KMS-11 (cell line): Measurements from ENCODE around the gene RNF41.
A peak's percentile ranks its signal among the peaks of the same experiment; 100 is the strongest.

Experiments
- H2AFZ ChIP-seq: fragments of 200-600 bp; sonication (generic); 2 replicates; pipeline ENCODE4 v1.6.1; 2016; ENCODE audit warnings: antibody characterized with exemption, mixed run types, low read depth
- H3K27ac ChIP-seq: fragments of 200-600 bp; sonication (generic); 2 replicates; pipeline ENCODE4 v1.6.1; 2016; ENCODE audit warnings: mild to moderate bottlenecking, mixed run types
- H3K27me3 ChIP-seq: fragments of 200-600 bp; sonication (generic); 2 replicates; pipeline ENCODE4 v1.6.1; 2017; ENCODE audit warnings: mild to moderate bottlenecking, low read depth, mixed run types, moderate library complexity; ENCODE audit not compliant: insufficient read depth
- H3K36me3 ChIP-seq: fragments of 200-600 bp; sonication (generic); 2 replicates; pipeline ENCODE4 v1.6.1; 2017; ENCODE audit warnings: mild to moderate bottlenecking, mixed run types; ENCODE audit not compliant: insufficient read depth
- H3K4me1 ChIP-seq: fragments of 200-600 bp; sonication (generic); 2 replicates; pipeline ENCODE4 v1.6.1; 2016; ENCODE audit warnings: mild to moderate bottlenecking, low read depth, mixed run types; ENCODE audit not compliant: poor library complexity, severe bottlenecking
- H3K4me2 ChIP-seq: fragments of 200-600 bp; sonication (generic); 2 replicates; pipeline ENCODE4 v1.7.0; 2016; ENCODE audit warnings: mild to moderate bottlenecking, mixed run types
- H3K4me3 ChIP-seq: fragments of 200-600 bp; sonication (generic); IDR thresholded peaks from 2 replicates; pipeline ENCODE4 v1.6.1; 2017; ENCODE audit warnings: low read depth, low read length, mixed read lengths; ENCODE audit not compliant: insufficient read depth
- H3K79me2 ChIP-seq: fragments of 200-600 bp; sonication (generic); 2 replicates; pipeline ENCODE4 v1.6.1; 2016; ENCODE audit warnings: low read depth, mixed run types; ENCODE audit not compliant: insufficient read depth
- H3K9ac ChIP-seq: fragments of 200-600 bp; sonication (generic); 2 replicates; pipeline ENCODE4 v1.6.1; 2016; ENCODE audit warnings: mild to moderate bottlenecking, mixed run types
- H4K20me1 ChIP-seq: fragments of 200-600 bp; sonication (generic); 2 replicates; pipeline ENCODE4 v1.6.1; 2016; ENCODE audit warnings: mild to moderate bottlenecking, mixed run types; ENCODE audit not compliant: insufficient read depth
- TF ChIP-seq, protein P1 (sequence below): fragments of 200-600 bp; sonication (generic); conservative IDR thresholded peaks from 2 replicates; pipeline ENCODE4 v1.6.1; 2017; ENCODE audit warnings: low read depth, mild to moderate bottlenecking, antibody characterized with exemption, low read length, moderate library complexity, mixed read lengths

RNF41 gene

DNA sequence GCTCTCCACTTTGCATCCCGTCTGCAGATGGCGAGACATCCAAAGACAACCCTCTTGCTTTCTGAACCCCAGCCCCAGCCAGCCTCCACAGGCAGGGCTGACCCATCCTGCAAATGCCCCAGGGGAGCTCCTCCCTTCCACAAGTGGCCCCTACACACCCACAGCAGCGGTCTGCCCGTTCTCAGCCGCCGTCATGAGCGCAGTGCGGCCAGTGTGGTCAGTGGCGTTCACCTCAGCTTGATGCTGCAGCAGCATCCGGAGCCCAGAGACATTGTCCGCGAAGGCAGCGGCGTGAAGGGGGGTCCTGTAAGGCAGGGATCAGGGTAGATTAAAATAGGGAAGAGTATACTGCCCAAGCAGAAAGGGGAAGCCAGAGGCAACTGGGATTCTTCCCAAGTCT is 22.8 kb upstream of the RNF41 start:
- TF ChIP-seq, protein P1, sequence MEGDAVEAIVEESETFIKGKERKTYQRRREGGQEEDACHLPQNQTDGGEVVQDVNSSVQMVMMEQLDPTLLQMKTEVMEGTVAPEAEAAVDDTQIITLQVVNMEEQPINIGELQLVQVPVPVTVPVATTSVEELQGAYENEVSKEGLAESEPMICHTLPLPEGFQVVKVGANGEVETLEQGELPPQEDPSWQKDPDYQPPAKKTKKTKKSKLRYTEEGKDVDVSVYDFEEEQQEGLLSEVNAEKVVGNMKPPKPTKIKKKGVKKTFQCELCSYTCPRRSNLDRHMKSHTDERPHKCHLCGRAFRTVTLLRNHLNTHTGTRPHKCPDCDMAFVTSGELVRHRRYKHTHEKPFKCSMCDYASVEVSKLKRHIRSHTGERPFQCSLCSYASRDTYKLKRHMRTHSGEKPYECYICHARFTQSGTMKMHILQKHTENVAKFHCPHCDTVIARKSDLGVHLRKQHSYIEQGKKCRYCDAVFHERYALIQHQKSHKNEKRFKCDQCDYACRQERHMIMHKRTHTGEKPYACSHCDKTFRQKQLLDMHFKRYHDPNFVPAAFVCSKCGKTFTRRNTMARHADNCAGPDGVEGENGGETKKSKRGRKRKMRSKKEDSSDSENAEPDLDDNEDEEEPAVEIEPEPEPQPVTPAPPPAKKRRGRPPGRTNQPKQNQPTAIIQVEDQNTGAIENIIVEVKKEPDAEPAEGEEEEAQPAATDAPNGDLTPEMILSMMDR: no peak
- H3K4me1 ChIP-seq: peaks cover 27% of the 10 kb centered on the region
- H3K9ac ChIP-seq: no peak overlapping the region
- no peak overlapping the region for H3K4me2 ChIP-seq
- no peaks in the 10 kb centered on the region for H4K20me1 ChIP-seq
- H2AFZ ChIP-seq: no peak overlapping the region
- H3K4me3 ChIP-seq: no peak overlapping the region
- H3K27ac ChIP-seq: no peak overlapping the region
- no peaks in the 10 kb centered on the region for H3K79me2 ChIP-seq
- H3K36me3 ChIP-seq: peaks cover 9% of the 10 kb centered on the region
- no peaks in the 10 kb centered on the region for H3K27me3 ChIP-seq

DNA sequence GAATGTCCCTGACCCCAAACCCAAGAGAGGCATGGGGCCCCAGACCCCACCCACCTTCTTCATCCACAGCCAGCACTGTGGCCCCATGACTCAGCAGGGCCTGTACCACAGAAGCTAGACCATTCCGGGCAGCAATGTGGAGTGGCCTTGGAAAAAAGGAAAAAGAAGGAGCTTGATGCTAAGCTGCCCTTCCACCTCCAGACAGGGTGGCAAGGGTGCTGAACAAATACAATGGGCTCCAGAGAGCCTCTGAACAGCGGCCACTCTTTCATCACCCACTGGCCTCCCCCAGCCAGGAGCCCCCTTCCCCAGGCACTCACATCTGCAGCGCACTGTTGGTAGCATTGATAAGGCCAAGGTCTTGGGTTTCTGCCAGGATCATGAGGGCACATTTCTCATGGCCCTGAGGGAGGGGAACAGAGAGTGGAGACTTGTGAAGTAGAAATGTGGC is 22.0 kb upstream of the RNF41 start:
- peak overlapping the region; percentile 1; the same call in 1 of the 2 replicates for H3K27ac ChIP-seq
- H3K36me3 ChIP-seq: peaks cover 9% of the 10 kb centered on the region
- H3K4me3 ChIP-seq: no peak overlapping the region
- H3K79me2 ChIP-seq: no peaks in the 10 kb centered on the region
- no peak overlapping the region for H3K4me2 ChIP-seq
- H4K20me1 ChIP-seq: no peaks in the 10 kb centered on the region
- H3K9ac ChIP-seq: no peak overlapping the region
- TF ChIP-seq, protein P1: no peak
- H3K4me1 ChIP-seq: peaks cover 27% of the 10 kb centered on the region
- no peak overlapping the region for H2AFZ ChIP-seq
- H3K27me3 ChIP-seq: no peaks in the 10 kb centered on the region

DNA sequence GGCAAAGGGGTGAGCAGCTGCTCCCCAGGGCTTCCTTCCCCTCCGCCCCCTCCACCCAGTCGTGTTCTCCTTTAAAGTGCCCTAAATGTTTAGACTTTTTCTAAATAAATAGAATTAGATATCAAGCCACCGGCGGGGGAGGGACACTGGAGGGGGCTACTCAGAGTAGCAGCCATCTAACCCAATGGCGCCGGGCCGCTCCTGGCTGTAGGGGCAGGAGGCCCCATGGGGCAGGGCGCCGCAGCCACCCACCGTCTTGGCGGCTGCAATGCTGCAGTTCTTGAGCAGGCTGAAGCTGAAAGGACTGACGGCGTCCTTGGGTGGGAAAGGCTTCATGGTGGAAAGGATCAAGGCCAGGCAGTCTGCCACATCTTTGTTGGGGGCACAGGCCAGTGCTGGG is 21.3 kb upstream of the RNF41 start:
- H2AFZ ChIP-seq: no peak overlapping the region
- peak overlapping the region; percentile 38; the same call in 1 of the 2 replicates for H3K4me2 ChIP-seq
- TF ChIP-seq, protein P1: no peak
- no peaks in the 10 kb centered on the region for H3K79me2 ChIP-seq
- H4K20me1 ChIP-seq: no peaks in the 10 kb centered on the region
- no peak overlapping the region for H3K9ac ChIP-seq
- peaks cover 9% of the 10 kb centered on the region for H3K36me3 ChIP-seq
- H3K4me1 ChIP-seq: peaks cover 27% of the 10 kb centered on the region
- no peak overlapping the region for H3K4me3 ChIP-seq
- no peaks in the 10 kb centered on the region for H3K27me3 ChIP-seq
- H3K27ac ChIP-seq: no peak overlapping the region

DNA sequence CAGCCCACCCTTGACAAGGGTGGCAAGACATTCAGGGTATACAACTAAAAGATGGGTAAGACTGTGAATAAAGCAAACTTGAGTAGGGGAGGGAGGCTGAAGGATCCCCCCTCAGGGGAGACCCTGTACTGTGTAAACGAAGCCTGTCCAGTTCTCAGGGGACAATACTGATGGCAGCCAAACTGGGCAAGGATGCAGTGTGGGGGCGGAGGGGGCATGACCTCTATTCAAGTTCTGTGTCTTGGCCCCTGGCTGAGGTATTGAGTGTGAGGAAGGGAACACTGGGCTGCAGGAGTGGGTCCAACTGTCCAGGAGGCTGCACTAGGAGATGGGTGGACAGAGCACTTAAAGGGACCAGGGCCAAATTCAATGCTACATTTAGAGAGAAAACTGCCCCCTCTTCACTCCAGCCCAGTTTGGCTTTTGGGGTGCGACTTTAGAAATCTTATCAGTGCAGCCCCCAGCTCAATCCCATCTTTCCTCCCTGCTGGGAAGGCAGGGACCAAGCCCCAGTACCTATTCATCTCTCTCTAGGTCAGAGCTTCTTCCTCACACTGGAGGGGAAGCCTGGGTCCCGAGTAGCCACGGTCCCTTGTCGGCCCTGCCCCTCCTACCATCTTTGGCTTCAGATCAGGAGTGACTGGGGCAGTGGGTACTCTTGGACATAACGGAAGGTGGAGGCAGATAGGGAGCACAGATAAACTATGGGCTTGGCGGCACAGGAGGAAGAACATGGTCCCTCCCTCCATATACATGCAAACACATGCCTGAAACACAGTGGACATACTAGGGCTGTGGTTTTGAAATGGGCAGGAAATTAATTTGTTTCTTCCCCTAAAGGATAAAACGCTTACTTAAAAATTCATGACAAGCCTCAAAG is 19.9 kb upstream of the RNF41 start:
- Histone ChIP-seq H3K9ac (no peak overlapping the region), H4K20me1 (no peaks in the 10 kb centered on the region), H3K27ac (no peak overlapping the region; the same call in 1 of the 2 replicates), H3K4me3 (no peak overlapping the region), H3K4me2 (peak overlapping the region; percentile 38; the same call in 1 of the 2 replicates), H3K36me3 (peaks cover 9% of the 10 kb centered on the region), H2AFZ (no peak overlapping the region), H3K79me2 (no peaks in the 10 kb centered on the region), H3K4me1 (peaks cover 27% of the 10 kb centered on the region), H3K27me3 (no peaks in the 10 kb centered on the region)
- TF ChIP-seq, protein P1: no peak
